B cell (primary cell): ENCODE data around the gene ENDOU.

Source experiments
- EZH2 ChIP-seq: IDR thresholded peaks from 2 replicates; pipeline ENCODE4 v1.6.1; 2012; ENCODE audit warnings: borderline replicate concordance, low read depth, mild to moderate bottlenecking, moderate library complexity, low read length; ENCODE audit not compliant: insufficient read depth, poor library complexity, severe bottlenecking
- TF ChIP-seq, protein P1 (sequence below): fragments of 200-600 bp; IDR thresholded peaks from one replicate; pipeline ENCODE4 v1.8.0; 2022; ENCODE audit warnings: antibody characterized with exemption, mild to moderate bottlenecking

DNA sequence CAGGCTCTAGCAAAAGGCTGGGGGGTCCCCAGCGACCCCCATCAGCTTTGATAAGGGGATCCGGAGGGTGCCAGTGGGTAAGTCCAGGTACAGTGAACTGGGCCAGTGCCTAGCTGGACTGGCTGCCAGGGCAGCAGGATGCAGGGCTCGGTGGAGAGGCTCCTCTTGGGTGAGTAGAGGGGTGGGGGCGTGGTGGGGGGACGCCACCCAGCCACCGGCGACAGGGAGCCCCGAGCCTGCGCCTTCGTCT is 33.2 kb upstream of the ENDOU start:
- TF ChIP-seq, protein P1, sequence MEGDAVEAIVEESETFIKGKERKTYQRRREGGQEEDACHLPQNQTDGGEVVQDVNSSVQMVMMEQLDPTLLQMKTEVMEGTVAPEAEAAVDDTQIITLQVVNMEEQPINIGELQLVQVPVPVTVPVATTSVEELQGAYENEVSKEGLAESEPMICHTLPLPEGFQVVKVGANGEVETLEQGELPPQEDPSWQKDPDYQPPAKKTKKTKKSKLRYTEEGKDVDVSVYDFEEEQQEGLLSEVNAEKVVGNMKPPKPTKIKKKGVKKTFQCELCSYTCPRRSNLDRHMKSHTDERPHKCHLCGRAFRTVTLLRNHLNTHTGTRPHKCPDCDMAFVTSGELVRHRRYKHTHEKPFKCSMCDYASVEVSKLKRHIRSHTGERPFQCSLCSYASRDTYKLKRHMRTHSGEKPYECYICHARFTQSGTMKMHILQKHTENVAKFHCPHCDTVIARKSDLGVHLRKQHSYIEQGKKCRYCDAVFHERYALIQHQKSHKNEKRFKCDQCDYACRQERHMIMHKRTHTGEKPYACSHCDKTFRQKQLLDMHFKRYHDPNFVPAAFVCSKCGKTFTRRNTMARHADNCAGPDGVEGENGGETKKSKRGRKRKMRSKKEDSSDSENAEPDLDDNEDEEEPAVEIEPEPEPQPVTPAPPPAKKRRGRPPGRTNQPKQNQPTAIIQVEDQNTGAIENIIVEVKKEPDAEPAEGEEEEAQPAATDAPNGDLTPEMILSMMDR: no peak
- no peak for TF ChIP-seq EZH2
